Measurements from ENCODE around the gene GADL1.

GADL1 gene

GRCh38 chr3:30694668-30695067 lies 199.8 kb downstream of the GADL1 start:
- DNase-seq (ENCODE audit: low read depth), result no peak

- DNase-seq (ENCODE audit: low read depth), result no peak
These were observed 200.3 kb downstream of the GADL1 start for GRCh38 chr3:30694148-30694547.

GRCh38 chr3:30693470-30694120 lies 200.9 kb downstream of the GADL1 start:
- DNase-seq (ENCODE audit: low read depth), result no peak

GRCh38 chr3:30692498-30693130 lies 201.8 kb downstream of the GADL1 start:
- no peak for DNase-seq (ENCODE audit: low read depth)

- DNase-seq (ENCODE audit: low read depth), result no peak
These were observed 202.5 kb downstream of the GADL1 start for GRCh38 chr3:30691944-30692343.

- no peak for DNase-seq (ENCODE audit: low read depth)
These were observed 203.1 kb downstream of the GADL1 start for GRCh38 chr3:30691249-30691880.

- DNase-seq (ENCODE audit: low read depth), result no peak
These were observed 204.3 kb downstream of the GADL1 start for GRCh38 chr3:30690199-30690598.

- no peak for DNase-seq (ENCODE audit: low read depth)
These were observed 205.5 kb downstream of the GADL1 start for GRCh38 chr3:30688776-30689641.

GRCh38 chr3:30687930-30688570 lies 206.4 kb downstream of the GADL1 start:
- no peak for DNase-seq (ENCODE audit: low read depth)

GRCh38 chr3:30686799-30687198 lies 207.7 kb downstream of the GADL1 start:
- no peak for DNase-seq (ENCODE audit: low read depth)

- DNase-seq (ENCODE audit: low read depth), result no peak
These were observed 208.3 kb downstream of the GADL1 start for GRCh38 chr3:30686176-30686575.

- no peak for DNase-seq (ENCODE audit: low read depth)
These were observed 209.2 kb downstream of the GADL1 start for GRCh38 chr3:30685267-30685667.

GRCh38 chr3:30684356-30684755 lies 210.1 kb downstream of the GADL1 start:
- DNase-seq (ENCODE audit: low read depth), result no peak

- no peak for DNase-seq (ENCODE audit: low read depth)
These were observed 210.7 kb downstream of the GADL1 start for GRCh38 chr3:30683769-30684168.

- no peak for DNase-seq (ENCODE audit: low read depth)
These were observed 211.9 kb downstream of the GADL1 start for GRCh38 chr3:30682434-30683155.

- DNase-seq (ENCODE audit: low read depth), result no peak
These were observed 212.7 kb downstream of the GADL1 start for GRCh38 chr3:30681649-30682211.

- DNase-seq (ENCODE audit: low read depth), result no peak
These were observed 213.4 kb downstream of the GADL1 start for GRCh38 chr3:30680789-30681648.

GRCh38 chr3:30679045-30679444 lies 215.4 kb downstream of the GADL1 start:
- no peak for DNase-seq (ENCODE audit: low read depth)

GRCh38 chr3:30677347-30677685 lies 217.1 kb downstream of the GADL1 start:
- DNase-seq (ENCODE audit: low read depth), result no peak

Measured in stimulated activated CD8-positive, alpha-beta memory T cell treated with anti-CD3 and anti-CD28 coated beads, Interleukin-15, amount 100 ng/mL, for 1 hour (primary cell).